Muscle of back (tissue), 11 donors: ENCODE data around the gene HRK. TPM values are rescaled to one million over a fixed set of nuclear protein-coding genes. Genes with fewer than 3 reads are reported as not detected.
"Not testable (repeated sequence)": the region's sequence is repeated elsewhere in the genome, so short reads cannot be mapped to it uniquely, and the experiment has no call there.

Experiments used
- DNase-seq, 3 donors: peaks; one replicate each; pipeline versions ENCODE4 v3.0.0 to v3.0.0-alpha.2; 2013
- polyA plus RNA-seq, 10 donors: library from polyadenylated mRNA; unstranded; fragments of 120-200 nt; gene quantifications; one replicate each; pipeline ENCODE4 v1.2.1, GENCODE V29; 2013; ENCODE audit not compliant: insufficient read length in 10 of 10

HRK gene
- polyA plus RNA-seq, 10 donors, result 0.14 to 0.40 (median 0.28) TPM

GRCh38 chr12:116820064-116820656 lies 61.1 kb downstream of the HRK start:
- peak in 1 of 3 donors; percentile 37 for DNase-seq

GRCh38 chr12:116818948-116819832 lies 62.1 kb downstream of the HRK start:
- DNase-seq, result peak; percentile 92 to 96 (median 93)

GRCh38 chr12:116818341-116818856 lies 62.8 kb downstream of the HRK start:
- peak; percentile 20 to 67 (median 40) for DNase-seq

GRCh38 chr12:116814766-116815165 lies 66.5 kb downstream of the HRK start:
- not testable (repeated sequence) for DNase-seq

- no peak for DNase-seq
Observed at GRCh38 chr12:116813271-116814041, 67.8 kb downstream of the HRK start.

GRCh38 chr12:116812238-116812637 lies 69.0 kb downstream of the HRK start:
- DNase-seq, result no peak

- no peak for DNase-seq
Observed at GRCh38 chr12:116808113-116809105, 72.8 kb downstream of the HRK start.

GRCh38 chr12:116807546-116807945 lies 73.7 kb downstream of the HRK start:
- no peak for DNase-seq

- DNase-seq, result no peak
Observed at GRCh38 chr12:116806845-116807440, 74.3 kb downstream of the HRK start.

Other genes with a start within 250 kb of the HRK start
- 10 to 100 TPM in 9 of 10 donors, 1 to 10 TPM in 1; 9.5 to 17.4 (median 12.2) TPM for gene SPRING1, start 143.4 kb downstream of the HRK start, polyA plus RNA-seq
- 1 to 10 TPM; 1.0 to 1.7 (median 1.5) TPM for gene RNFT2, start 143.1 kb downstream of the HRK start, polyA plus RNA-seq
- gene FBXW8, start 29.5 kb upstream of the HRK start, polyA plus RNA-seq, result 10 to 100 TPM; 10.4 to 16.9 (median 14.1) TPM
- 1 to 10 TPM; 2.8 to 6.2 (median 4.7) TPM for gene TESC, start 218.0 kb upstream of the HRK start, polyA plus RNA-seq